Measurements from ENCODE around the gene ANKRD31. TPM values are rescaled to one million over a fixed set of nuclear protein-coding genes. Genes with fewer than 3 reads are reported as not detected.

Gene ANKRD31
- total RNA-seq, 1 donor from 2014 or later = 0.13 TPM

DNA sequence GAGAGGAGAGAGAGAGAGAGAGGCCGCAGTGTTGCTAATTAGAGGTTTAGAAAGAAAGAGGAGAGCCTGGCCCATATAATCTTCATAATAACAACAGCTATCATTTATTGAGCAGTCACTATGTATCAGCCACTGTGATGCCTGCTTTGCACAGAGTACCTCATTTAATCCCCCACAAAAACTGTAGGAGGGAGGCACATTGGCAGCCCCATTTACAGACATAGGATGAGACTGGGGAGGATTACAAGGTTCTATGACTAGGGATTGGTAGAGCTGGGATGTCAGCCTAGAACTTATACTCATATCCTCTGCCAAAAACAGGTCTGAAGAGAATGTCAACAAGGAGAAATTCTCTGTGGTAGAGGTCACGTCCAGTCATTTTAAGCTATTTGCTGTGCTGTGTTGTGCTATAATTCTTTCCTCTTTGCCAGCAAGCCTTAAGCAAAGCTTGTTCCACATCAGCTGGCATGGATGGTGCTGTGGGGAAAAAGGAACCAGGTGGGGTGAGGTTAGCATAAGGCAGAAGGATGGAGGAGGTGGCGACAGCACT, 177.6 kb downstream of the ANKRD31 start:
- DNase-seq (ENCODE audit: low spot score) = no peak

DNA sequence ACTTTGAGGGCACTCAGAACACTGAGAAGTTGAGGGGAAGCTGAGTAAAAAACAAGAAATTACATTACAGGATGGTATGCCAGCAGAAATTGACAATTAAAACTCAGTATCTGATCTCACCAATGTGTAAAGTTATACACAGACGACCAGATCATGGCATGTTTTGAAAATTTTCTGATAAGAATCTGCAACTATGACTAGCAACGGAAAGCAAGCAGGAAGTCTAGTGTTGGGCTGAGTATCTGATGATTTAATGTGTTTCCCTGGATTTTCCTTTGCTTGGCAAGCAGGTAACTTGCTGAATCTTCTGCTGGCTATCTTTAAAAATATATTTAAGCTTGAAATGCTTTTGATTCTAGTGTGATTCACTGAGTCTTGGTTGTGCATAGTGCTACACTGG, 179.1 kb downstream of the ANKRD31 start:
- no peak for DNase-seq (ENCODE audit: low spot score)

DNA sequence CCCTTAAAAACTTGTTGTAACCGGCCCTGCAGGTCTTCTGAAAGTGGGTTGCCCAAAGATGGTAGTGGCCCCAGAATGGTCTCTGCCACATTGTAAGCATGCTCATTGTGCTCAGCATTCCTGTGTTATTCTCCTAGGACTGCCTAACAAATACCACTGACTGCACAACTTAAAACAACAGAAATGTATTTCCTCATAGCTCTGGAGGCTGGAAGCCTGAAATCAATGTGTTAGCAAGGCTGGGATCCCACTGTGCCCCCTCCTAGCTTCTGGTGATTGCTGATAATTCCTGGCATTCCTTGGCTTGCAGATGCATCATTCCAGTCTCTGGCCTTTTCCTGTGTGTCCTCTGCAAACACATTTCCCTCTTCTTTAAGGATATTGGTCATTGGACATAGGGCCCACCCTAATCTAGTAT, 180.9 kb downstream of the ANKRD31 start:
- DNase-seq (ENCODE audit: low spot score) = no peak

DNA sequence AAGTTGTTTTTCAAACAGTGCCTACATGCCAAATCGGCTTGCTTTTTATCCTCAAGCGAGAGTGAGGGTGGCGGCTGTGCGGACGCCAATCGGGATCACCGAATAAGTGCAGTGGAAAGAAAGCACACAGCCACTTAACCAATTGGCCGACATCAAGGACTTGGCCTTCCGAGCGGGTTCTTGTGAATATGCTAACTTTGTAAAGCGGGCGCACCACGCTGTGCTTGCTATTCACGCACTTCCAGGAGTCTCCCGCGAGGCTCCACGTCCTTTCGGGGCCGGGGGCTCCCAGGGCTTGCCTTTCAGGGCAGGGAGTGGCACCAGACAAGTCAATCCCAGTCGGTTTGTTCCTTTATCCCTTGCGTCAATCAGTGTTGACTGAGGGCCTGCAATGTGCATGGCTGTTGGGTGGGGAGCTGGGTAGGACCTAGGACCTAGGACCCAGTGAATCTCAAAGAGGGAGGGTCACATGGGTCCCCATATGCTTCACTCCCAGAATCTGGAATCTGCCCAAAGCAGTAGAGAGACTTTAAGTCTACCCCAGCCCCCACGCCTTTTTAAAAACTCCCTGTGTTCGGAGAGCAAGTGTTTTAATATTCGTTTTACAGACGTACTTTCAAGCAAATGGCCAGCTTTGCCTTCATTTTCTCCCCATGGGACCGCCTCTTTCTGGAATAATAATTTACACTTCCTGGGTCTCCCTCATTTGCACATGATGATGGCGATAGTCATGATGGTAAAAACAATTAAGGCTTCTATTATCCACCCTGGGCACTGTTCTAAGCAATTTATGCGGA, 182.3 kb downstream of the ANKRD31 start:
- no peak for DNase-seq (ENCODE audit: low spot score)

DNA sequence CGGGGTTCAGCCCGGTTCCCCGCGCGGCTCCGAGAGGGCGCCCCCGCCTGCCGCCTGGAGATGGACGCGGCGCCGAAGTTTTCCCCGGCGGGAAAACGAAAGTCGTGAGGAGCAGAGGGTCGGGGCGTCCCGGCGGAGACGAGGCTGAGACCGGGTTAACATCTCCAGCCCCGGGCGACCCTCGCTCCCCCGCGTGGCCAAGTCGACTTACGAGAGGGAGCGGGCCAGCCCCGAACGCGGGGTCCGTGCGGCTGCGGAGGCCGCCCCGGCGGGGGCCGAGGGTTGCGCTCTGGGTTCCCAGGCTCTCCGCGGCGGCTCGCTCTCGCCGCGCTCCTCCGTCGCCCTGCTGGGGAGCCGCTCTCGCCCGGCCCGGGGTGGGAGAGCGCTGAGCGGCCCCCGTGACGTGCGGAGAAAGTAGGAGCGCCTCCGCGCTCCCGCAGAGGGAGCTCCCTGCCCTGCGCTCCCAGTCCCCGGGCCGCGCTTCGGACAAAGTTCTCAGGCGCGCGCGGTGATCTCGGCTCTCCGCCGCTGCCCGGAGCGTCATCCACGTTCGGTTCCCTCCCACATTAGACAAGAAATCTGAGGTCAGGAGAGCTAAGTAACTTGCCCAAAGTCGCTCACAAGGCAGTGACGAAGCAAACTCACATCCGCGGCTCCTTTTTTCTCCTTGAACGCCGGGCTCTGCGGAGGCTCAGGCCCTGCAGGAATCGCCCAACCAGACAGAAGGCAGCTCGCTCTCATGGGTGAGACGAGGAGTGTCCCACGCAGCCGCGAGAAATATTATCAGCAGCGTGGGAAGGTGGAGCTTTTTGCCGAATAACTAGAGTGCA, 183.2 kb downstream of the ANKRD31 start:
- DNase-seq (ENCODE audit: low spot score) = peak; percentile 92

DNA sequence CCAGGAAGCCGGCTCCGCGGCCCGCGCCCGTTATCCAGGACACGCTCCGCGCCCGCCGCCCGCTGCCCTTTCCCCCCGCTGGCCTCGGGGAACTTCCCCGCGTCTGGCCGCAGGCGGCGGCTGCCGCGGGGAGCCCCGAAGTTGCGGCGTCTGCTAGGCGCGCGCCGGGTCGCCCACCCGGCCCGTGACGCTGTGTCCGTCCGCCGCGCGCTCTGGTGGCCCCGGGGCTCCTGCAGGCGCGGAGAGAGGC, 183.7 kb downstream of the ANKRD31 start:
- no peak for DNase-seq (ENCODE audit: low spot score)

DNA sequence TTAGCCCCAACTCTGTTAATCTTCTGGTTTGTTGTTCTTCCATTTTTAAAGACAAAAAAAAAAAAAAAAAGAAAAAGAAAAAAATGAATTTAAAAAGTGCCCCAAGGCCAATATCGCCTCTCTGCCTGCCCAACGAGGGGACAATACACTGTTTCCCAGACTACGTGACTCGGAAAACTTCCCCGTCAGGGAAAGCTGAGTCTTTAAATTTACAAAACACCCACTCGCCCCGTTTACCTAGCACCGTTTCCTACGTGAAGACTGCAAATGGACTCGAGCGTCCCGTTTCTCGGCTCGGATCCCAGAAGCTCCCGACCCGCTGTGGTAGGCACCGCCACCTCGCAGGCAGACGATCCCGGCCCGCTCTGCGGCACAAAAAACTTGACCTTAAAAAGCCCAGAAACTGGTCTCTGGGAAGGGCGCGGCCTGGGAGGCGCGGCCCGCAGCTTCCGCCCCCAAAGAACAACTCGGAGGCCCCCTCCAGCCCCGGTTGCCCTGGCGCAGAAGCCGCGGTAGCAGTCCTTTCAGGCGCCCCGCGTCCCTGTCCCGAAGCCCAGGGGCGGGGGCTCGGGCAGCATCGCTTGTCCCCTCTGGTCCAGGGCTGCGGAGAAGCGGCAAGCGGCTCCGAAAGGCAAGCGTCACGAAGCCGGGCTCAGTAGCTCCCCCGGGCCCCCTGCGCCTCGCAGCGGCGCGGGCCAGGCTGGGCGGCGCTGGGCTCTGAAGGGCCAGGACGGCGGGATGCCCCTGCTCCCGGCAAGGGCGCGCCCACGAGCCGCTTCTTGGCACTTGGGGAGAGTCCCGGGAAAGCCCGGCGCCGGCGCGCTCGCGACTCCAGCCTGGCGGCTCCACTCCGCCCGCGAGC, 184.3 kb downstream of the ANKRD31 start, which contains the start of gene GCNT4:
TSS of gene GCNT4 (minus strand) at position 367 of the 862 bp plus-strand sequence. CDS start 22,521 bp downstream, outside the sequence.
- DNase-seq (ENCODE audit: low spot score) = no peak

DNA sequence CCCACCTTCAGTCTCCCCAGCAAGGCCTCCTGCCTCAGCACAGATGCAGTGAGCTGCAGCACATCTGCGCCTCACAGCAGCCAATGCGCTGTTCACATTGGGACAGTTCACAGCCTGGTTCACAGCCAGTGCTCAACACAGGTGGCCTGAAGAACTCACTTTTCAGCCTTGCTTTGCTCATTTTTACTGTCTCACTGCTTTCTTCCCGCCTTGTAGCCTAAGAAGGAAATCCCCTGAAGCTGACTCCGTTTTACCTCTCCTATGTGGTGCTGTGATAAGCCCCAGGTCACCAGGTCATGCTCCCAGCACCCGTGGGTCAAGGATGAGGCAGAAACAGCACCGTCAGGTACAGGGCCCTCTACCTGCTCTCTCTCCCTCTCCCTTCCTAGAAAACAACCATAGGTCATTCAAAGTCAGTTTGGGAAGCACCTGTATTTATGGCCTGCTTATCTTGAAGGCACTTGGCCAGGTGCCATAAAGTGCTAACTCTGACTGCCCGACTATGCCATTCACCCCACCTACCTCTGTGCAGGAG, 185.4 kb downstream of the ANKRD31 start:
- DNase-seq (ENCODE audit: low spot score) = no peak

DNA sequence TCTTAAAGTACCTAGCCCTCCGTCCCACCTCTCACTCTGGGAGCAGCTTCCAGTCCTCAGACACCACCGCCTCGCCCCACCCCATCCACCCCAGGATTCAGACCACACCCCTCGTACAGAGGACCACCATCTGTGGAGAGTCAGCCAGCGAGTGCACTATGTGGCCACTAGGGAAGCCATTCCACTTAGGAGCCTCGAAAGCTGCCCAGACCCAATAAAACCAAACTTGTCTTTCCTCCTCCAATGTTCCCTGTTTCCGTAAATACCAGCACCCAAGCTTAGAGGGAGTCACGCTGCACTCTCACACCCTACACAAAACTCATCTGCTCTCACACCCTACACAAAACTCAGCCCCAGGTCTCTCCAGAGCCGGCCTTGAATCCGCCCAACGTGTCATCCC, 186.3 kb downstream of the ANKRD31 start:
- no peak for DNase-seq (ENCODE audit: low spot score)

DNA sequence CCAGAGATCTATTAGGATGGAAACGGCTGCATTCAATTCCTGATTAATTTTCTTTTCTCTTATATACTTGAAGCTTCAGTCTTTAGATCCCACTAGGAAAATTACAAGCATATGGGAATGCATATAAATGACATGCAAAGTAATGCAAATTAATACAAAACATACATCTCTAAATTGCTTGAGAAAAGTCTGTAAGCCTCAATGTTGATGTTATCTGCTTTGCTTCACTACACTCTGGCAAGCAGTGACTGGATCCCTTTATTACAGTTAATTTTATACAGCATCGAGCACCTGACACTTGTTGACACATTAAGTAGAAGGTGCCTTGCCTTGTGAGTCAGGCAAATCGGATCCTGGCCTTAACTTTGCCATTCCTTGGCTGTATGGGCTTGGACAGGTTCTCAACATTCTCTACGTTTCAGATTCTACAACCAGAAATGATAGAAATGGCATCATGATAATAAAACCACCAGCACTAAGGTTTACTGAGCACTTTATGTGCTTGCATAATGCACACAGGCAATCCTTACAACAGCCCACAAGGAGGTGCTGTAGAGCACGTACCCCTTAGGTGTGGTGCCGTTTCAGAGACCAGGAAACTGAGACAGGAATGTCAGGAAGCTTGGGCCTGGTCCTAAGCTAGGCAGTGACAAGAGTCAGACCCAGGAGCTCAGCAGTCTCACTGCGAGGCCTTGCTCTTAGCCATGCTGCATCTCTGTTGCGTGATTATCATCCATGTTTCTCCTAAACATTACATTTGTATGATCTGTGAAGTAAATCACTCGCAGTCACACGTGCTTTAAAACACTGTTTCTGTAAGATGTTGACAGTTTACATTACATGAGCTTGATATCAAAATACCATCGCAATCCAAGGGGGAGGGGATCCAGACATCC, 187.0 kb downstream of the ANKRD31 start:
- DNase-seq (ENCODE audit: low spot score) = no peak

DNA sequence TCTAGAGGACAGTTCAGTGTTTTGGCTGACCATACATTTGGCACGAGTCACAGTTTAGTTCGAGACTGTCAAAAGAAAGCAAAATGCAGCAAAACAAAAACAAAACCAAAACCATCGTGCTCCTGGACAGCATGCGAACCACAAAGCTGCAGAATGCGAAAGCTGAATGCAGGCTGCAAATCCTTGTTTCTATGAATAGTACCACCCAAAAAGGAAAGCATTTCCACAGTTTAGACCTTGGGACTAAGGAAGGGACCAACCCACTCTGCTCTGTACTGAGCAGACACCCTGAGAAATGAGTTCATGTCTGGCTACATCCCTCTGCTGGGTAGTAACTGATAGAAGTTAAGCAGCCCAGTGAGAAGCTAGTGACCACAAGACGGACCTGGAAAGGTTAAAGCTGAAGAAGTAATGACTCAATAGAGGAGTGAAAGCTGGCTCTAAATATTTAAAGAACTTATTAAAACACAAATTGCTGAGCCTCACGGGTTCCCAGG, 188.2 kb downstream of the ANKRD31 start:
- no peak for DNase-seq (ENCODE audit: low spot score)

DNA sequence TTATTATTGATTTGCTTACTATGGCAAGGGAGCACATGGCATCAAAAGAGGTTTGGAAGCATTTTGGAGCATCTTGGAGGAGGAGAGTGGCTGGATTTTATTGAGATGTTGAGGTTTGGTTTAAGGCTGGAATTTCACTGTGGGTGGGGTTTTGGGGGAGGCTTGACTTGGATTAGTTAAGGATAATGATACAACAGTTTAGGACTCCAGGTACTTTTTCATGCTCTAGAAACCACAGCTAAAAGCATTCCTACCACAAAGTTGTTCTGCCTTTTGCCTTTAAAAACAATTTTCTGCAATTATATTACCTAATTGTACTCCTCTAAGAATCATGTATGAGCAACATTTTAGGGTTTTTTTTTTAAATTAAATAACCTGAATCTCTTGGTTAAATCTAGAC, 189.3 kb downstream of the ANKRD31 start:
- DNase-seq (ENCODE audit: low spot score) = no peak

DNA sequence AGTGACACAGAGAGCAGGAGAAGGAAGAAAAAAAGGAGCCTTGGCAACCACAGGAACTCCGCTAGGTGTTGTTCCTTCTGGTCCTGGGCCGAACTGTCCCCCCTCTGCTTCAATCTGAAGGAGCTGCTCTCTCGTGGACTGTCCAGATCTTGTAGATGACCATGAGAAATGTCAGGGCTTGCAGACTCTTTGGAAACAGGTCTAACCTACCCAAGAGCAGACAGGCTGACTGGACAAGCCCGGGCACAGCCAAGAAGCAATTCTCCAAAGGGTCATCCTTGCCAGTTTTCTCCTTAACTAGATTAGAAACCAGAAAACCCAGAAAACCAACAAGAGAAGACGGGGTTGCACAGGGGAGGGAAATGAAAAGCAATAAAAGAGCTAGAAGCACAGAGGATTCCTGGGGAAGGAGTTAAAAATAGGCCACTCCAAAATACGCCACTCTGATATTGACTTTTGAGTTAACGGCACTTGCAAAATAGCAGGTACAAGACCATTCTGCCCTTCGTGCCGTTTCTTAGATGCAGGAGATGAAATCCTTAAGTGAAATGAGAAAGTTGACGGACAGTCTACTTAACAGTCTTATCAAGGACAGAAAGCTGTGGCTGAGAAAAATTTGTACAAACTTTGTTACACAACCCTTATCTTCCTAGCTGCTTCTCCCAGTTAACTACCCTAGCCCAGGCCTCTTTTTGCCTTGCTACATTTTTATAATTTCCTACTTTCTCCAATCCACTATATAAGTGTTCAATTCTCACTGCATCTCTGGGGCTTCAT, 190.1 kb downstream of the ANKRD31 start:
- no peak for DNase-seq (ENCODE audit: low spot score)

DNA sequence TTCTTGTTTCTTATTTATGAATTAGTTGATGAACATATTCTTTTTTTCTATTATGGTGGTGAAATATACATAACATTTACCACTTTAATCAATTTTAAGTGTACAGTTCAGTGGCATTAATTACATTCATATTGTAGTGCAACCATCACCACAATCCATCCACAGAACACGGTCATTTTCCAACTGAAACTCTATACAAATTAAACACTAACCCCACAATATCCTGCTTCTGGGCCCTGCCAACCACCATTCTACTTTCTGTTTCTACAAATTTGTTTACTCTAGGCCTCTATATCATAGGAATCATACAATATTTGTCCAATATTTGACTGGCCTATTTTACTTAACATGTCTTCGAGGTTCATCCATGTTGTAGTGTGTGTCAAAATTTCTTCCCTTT, 191.6 kb downstream of the ANKRD31 start:
- DNase-seq (ENCODE audit: low spot score) = no peak

DNA sequence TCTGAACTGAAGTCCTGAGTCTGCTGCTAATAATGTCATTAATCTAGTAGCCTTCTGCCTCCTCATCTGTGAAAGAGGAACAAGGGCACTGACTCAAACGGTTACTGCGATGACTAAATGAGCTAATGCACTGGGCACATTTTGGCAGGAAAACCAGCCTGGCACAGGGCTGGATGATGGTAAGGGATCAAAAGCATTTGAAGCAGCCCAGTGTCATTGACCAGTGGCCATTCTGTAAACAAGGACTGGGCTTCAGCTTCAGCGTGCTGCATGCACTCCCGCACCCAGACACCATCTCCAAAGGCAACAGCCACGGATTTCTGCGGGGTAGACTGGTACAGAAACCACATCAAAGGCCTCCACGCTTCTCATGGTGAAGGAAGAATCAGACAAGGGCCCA, 192.3 kb downstream of the ANKRD31 start:
- no peak for DNase-seq (ENCODE audit: low spot score)

DNA sequence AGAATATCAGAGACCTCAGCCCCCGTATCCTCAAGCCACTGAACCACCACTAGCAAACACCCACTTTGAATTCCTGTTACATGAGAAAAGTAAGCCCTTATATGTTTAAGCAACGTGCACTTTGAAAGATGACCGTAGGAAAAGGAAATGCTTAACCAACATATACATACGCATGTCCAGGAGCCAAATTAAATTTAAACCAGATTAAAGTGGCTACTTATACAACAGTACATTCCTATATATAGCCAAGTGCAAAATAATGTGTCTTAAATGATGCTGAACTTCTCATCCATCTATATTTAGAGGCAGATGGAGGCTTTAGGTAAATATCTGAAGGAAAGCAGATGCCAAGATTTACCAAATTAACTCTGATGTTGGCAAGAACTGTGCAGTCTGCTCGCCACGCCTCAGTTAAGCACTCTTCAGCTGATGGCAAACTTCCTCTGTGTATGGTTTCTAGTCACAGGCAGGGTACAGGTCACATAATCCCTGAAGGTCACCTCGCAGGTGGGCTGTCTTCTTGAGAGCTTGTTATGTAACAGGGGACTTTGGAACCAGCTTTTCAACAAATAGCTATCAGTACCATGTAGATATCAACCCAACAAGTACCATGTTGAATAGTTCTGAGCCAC, 192.9 kb downstream of the ANKRD31 start:
- DNase-seq (ENCODE audit: low spot score) = no peak

DNA sequence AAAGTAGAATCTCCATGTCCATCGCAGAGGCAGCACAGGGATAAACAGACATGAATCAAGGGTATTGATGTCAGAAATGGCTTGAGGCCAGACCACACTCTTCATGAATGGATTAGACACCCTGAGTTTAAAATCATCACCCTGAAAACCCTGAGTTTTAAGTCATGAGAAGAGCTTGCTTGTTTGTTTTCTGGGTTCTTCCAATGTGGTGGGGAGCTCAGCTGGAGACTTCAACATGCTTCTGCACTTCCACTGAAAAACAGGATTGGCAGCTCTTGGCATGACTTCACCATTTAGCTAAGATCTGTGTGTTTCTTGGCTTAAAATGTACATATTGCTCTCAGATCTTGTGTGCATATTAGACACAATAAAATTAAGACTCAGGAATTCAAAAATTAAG, 194.2 kb downstream of the ANKRD31 start:
- DNase-seq (ENCODE audit: low spot score) = no peak

DNA sequence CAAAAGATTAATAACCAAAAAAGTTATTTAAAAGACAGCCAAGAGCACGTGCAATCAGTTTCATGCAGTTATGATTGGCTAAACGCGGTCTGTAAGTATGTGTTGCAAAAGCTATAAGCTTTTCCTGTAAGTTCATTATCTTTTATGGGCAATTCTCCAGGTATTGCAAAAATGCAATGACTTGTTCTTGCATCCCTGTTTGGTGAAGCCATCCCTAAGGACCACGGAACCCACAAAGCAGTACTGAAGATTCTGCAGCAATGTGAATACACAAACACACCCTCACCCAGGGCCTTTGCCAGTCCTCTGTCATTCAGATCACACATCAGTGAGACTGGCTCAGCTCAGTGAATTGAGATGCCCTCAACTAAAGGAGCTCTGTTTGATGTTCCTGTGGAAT, 195.7 kb downstream of the ANKRD31 start:
- no peak for DNase-seq (ENCODE audit: low spot score)

DNA sequence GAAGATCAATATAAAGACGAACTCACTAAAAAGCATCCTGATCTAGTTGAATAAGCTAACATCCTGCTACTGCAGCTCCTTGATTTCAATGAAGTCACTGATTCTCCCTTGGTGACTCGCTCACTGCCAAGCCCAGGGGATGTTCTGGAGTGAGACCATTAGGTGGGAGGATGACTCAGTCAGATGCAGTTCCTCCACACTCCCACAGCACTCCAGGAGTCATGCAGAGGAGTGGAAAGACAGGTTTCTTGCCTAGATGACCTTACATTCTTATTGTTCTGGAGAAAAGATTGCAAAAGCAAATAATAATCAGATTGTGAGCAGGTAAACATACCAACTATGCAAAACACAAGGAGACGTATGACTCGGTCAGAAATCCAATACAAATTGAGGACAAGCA, 199.6 kb downstream of the ANKRD31 start:
- DNase-seq (ENCODE audit: low spot score) = no peak
